Endothelial cell of umbilical vein (primary cell): ENCODE results near the gene SPTLC3.

Source experiments
- CTCF ChIP-seq, 2 donors: IDR thresholded peaks; 1 replicate in 1 of 2; 2 replicates in 1 of 2; pipeline ENCODE4 v1.5.1; 2011; ENCODE audit warnings: low read length in 2 of 2, mild to moderate bottlenecking in 2 of 2, moderate library complexity in 2 of 2, control low read depth in 1 of 2, inconsistent platforms in 1 of 2, low read depth in 1 of 2; ENCODE audit not compliant: insufficient read depth in 1 of 2; ENCODE audit errors: extremely low read depth in 1 of 2
- EZH2 ChIP-seq: IDR thresholded peaks from 2 replicates; pipeline ENCODE4 v1.6.1; 2012; ENCODE audit warnings: borderline replicate concordance, low read depth, mild to moderate bottlenecking, moderate library complexity, low read length, inconsistent platforms; ENCODE audit not compliant: severe bottlenecking
- POLR2A ChIP-seq: IDR thresholded peaks from 2 replicates; pipeline ENCODE4 v1.6.1; 2012; ENCODE audit warnings: low read depth, mild to moderate bottlenecking, control low read depth, low read length
- POLR2AphosphoS5 ChIP-seq: IDR thresholded peaks from 2 replicates; pipeline ENCODE4 v1.6.1; 2012; ENCODE audit warnings: low read depth, mild to moderate bottlenecking, control low read depth, low read length, moderate library complexity; ENCODE audit not compliant: insufficient read depth
- TF ChIP-seq, protein P1 (sequence below): IDR thresholded peaks from 2 replicates; pipeline ENCODE4 v1.6.1; 2011; ENCODE audit not compliant: insufficient read depth, insufficient read length

DNA sequence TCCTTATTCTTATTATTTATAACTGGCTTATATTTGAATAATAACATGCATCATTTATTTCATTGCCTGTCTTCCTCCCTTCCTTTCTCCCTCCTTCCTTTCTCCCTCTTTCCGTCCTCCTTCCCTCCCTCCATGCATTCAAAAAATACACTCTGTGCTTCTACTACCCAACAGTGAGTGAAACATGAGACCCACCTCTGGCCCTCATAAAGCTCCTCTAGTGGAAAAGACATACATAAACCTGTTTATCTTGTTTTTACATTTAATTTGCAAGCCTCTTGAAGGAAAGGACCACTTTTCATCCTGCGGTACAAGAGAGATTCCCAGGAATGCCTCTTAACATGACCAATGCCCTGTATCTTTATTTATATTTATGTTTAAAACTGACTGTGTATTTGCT, 190.5 kb downstream of the SPTLC3 start:
- no peak for TF ChIP-seq POLR2A
- TF ChIP-seq EZH2, result no peak
- no peak for TF ChIP-seq CTCF (IDR thresholded peaks at IDR 0.05; ENCODE audit: extremely low read depth in 1 of 2, insufficient read depth in 1 of 2, low read depth in 1 of 2, low read length in 2 of 2)
- TF ChIP-seq, protein P1, sequence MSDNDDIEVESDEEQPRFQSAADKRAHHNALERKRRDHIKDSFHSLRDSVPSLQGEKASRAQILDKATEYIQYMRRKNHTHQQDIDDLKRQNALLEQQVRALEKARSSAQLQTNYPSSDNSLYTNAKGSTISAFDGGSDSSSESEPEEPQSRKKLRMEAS, result no peak
- no peak for TF ChIP-seq POLR2AphosphoS5
